Activated CD8-positive, alpha-beta memory T cell treated with anti-CD3 and anti-CD28 coated beads, Interleukin-2, amount 50 U/mL, for 4 hours (primary cell): ENCODE measurements around the gene PABPN1L.
"Not testable (repeated sequence)": the region's sequence is repeated elsewhere in the genome, so short reads cannot be mapped to it uniquely, and the experiment has no call there.

Experiments used
- DNase-seq: peaks from one replicate; pipeline ENCODE4 v3.0.0-alpha.2; 2020

The PABPN1L gene

GRCh38 chr16:88900662-88901052, 34.2 kb upstream of the PABPN1L start:
- DNase-seq, result no peak

- no peak for DNase-seq
Measured at GRCh38 chr16:88899901-88900661, 33.6 kb upstream of the PABPN1L start.

- no peak for DNase-seq
Measured at GRCh38 chr16:88897696-88898425, 31.4 kb upstream of the PABPN1L start.

- DNase-seq, result no peak
Measured at GRCh38 chr16:88896238-88897070, 30.0 kb upstream of the PABPN1L start.

GRCh38 chr16:88895335-88895734, 28.9 kb upstream of the PABPN1L start:
- no peak for DNase-seq

- DNase-seq, result no peak
Measured at GRCh38 chr16:88894681-88895300, 28.3 kb upstream of the PABPN1L start.

- DNase-seq, result not testable (repeated sequence)
Measured at GRCh38 chr16:88894266-88894665, 27.8 kb upstream of the PABPN1L start.

GRCh38 chr16:88893127-88893968, 26.9 kb upstream of the PABPN1L start:
- DNase-seq, result no peak

- no peak for DNase-seq
Measured at GRCh38 chr16:88892065-88892464, 25.6 kb upstream of the PABPN1L start.

GRCh38 chr16:88891083-88891482, 24.6 kb upstream of the PABPN1L start:
- DNase-seq, result no peak

- DNase-seq, result not testable (repeated sequence)
Measured at GRCh38 chr16:88889702-88890352, 23.4 kb upstream of the PABPN1L start.

GRCh38 chr16:88888461-88889387, 22.3 kb upstream of the PABPN1L start:
- no peak for DNase-seq

GRCh38 chr16:88888057-88888456, 21.6 kb upstream of the PABPN1L start:
- DNase-seq, result no peak

- DNase-seq, result no peak
Measured at GRCh38 chr16:88886845-88887521, 20.5 kb upstream of the PABPN1L start.

GRCh38 chr16:88886420-88886844, 20.0 kb upstream of the PABPN1L start:
- DNase-seq, result no peak

- no peak for DNase-seq
Measured at GRCh38 chr16:88885693-88886280, 19.3 kb upstream of the PABPN1L start.

GRCh38 chr16:88884569-88885271, 18.3 kb upstream of the PABPN1L start:
- DNase-seq, result no peak

GRCh38 chr16:88883946-88884345, 17.5 kb upstream of the PABPN1L start:
- DNase-seq, result no peak
